C4-2B (cell line): ENCODE results near the gene KLHL20.

Experiments used
- CTCF ChIP-seq: fragments of 450-650 bp; conservative IDR thresholded peaks from 2 replicates; pipeline ENCODE4 v1.5.1; 2017; ENCODE audit warnings: mild to moderate bottlenecking
- ZFX ChIP-seq: fragments of 450-650 bp; IDR thresholded peaks from 2 replicates; pipeline ENCODE4 v1.6.1; 2017

- no peak for TF ChIP-seq CTCF
- no peak for TF ChIP-seq ZFX
Observed at GRCh38 chr1:173824315-173825081, 109.7 kb downstream of the KLHL20 start, which contains the start of the genes CENPL and DARS2.
